Heart left ventricle (tissue), 16 donors: ENCODE data around the gene STRADA. TPM values are rescaled to one million over a fixed set of nuclear protein-coding genes. Genes with fewer than 3 reads are reported as not detected.
A peak's percentile ranks its signal among the peaks of the same experiment; 100 is the strongest.

Experiments used
- ATAC-seq, 4 donors: fragments of 200-7000 bp; cut with Tn5 transposase; one replicate each; pipeline ENCODE4 v1.9.1; 2020 to 2022; ENCODE audit warnings: moderate library complexity in 4 of 4, mild to moderate bottlenecking in 3 of 4, moderate number of reproducible peaks in 1 of 4
- DNase-seq, 5 donors: peaks; one replicate each; pipeline ENCODE4 v3.0.0-alpha.2; 2020
- H3K27ac ChIP-seq, 12 donors: fragments of 200-600 bp; sonication (generic) in 4 of 12; one replicate each; pipeline versions ENCODE4 v1.5.0 to v1.8.0; 2016 to 2022; ENCODE audit warnings: mild to moderate bottlenecking in 2 of 12
- H3K27me3 ChIP-seq, 9 donors: fragments of 200-600 bp; sonication (generic) in 2 of 9; one replicate each; pipeline versions ENCODE4 v1.5.1 to v1.8.0; 2016 to 2022; ENCODE audit warnings: mild to moderate bottlenecking in 3 of 9
- H3K36me3 ChIP-seq, 9 donors: fragments of 200-600 bp; sonication (generic) in 2 of 9; one replicate each; pipeline versions ENCODE4 v1.5.0 to v1.8.0; 2018 to 2022; ENCODE audit warnings: mild to moderate bottlenecking in 2 of 9
- H3K4me1 ChIP-seq, 12 donors: fragments of 200-600 bp; sonication (generic) in 4 of 12; one replicate each; pipeline versions ENCODE4 v1.5.0 to v1.8.0; 2016 to 2022; ENCODE audit warnings: mild to moderate bottlenecking in 3 of 12
- H3K4me3 ChIP-seq, 12 donors: fragments of 200-600 bp; sonication (generic) in 4 of 12; one replicate each; pipeline versions ENCODE4 v1.5.0 to v1.8.0; 2017 to 2022; ENCODE audit warnings: mild to moderate bottlenecking in 9 of 12, moderate library complexity in 4 of 12
- H3K9me3 ChIP-seq, 12 donors: fragments of 200-600 bp; sonication (generic) in 4 of 12; one replicate each; pipeline versions ENCODE4 v1.5.0 to v1.8.0; 2016 to 2022; ENCODE audit warnings: mild to moderate bottlenecking in 1 of 12
- POLR2A ChIP-seq, 2 donors: fragments of 450-650 bp; IDR thresholded peaks; one replicate each; pipeline ENCODE4 v1.6.1; 2017; ENCODE audit warnings: antibody characterized with exemption in 2 of 2, mild to moderate bottlenecking in 2 of 2, moderate library complexity in 2 of 2
- WGBS, 4 donors: extraction: QIAGEN DNeasy Blood & Tissue Kit in 2 of 4; methylation state at CpG; one replicate each; pipeline versions ENCODE4 v1.1.5 to v1.1.7; 2013 to 2018; 5-methylcytosine and 5-hydroxymethylcytosine counted together
- intact Hi-C, 10 donors: fragments of 100-400 bp; cut with DNase I; formaldehyde crosslinking; loops; one replicate each; pipeline versions ENCODE4 v1.11.1 to v1.14.2; 2022
- polyA plus RNA-seq, 2 donors: library from polyadenylated mRNA; stranded (reverse); fragments of 200-250 nt; gene quantifications; one replicate each; pipeline ENCODE4 v1.2.3, GENCODE V29; 2013
- total RNA-seq, 9 donors: library from RNA; depleted of rRNA in 2 of 9; stranded (reverse); fragments of >200 nt in 2 of 9; fragmentation: NEBNext Ultra II Directional in 3 of 9; extraction: Animal tissue kit (Norgen Biotek cat#: 25700) in 3 of 9; gene quantifications; one replicate each; pipeline versions ENCODE4 v1.1.0 to v1.2.4, GENCODE V29; 2016 to 2023
- TF ChIP-seq, protein P1 (sequence below), 12 donors: fragments of 200-600 bp; sonication (generic) in 4 of 12; IDR thresholded peaks; one replicate each; pipeline versions ENCODE4 v1.5.0 to v1.8.0; 2018 to 2022; ENCODE audit warnings: antibody characterized with exemption in 12 of 12, mild to moderate bottlenecking in 5 of 12
- donor health status: ischemic (EF 13 %, LVEDD 7.1; RV severe dilation, severe dysfunction).
- donor health status: healthy with polysubstance abuse.
- donor health status: DM: no; HTN: yes; CAD: no.
- donor health status: DM: no; HTN: no; CAD: no.
- donor health status: ischemic (EF 25% LVEDD 6.9; RV normal size, moderate dysfunction).
- donor health status: ischemic (EF 25% LVEDD 5.7; RV mildly dilated, moderate dysfunction).
- donor health status: healthy.
- donor health status: DM: yes; HTN: yes; CAD: no.
- donor health status: ischemic (EF 35%, LVEDD 5.7; RV mildly dilated, moderate dysfunction).
- donor health status: nonischemic (EF 11% LVEDD 7.7; RV severe dilation, severe dysfunction).
- donor health status: DM: yes; HTN: yes; CAD: no.
- donor health status: PGD.
- donor health status: ischemic (EF 29% LVEDD 5.4; RV normal size, mild dysfunction).
- donor health status: nonischemic (EF 23%, LVEDD 6.1; RV moderate dilation, normal function).

The STRADA gene
- total and polyA plus RNA-seq, 11 donors, result 10.2 to 26.1 (median 15.4) TPM

DNA sequence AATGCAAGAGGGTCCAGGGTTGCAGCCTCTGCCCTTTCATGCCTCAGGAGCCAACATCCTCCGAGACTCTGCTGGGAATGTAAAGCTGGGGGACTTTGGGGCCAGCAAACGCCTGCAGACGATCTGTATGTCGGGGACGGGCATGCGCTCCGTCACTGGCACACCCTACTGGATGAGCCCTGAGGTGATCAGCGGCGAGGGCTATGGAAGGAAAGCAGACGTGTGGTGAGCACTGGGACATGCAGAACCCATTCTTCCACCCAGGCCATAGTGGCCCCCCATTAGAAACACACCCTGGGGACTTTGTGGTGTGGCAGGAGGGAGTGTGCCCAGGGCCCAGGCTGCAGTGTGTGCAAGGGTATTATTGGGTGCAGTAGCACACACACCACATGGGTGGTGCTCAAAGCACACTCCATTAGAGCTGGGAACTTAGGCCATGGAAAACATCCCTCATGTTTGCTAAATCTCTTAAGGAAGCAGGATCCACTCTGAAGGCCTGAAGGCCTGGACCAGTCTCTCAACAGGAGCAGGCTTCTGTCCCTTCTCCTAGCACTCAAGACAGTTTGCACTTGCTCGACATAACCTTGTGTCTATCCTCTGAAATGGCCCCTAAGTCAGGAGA is 49.3 kb downstream of the STRADA start:
- Histone ChIP-seq H3K4me1 (peaks cover 0 to 24% (median under 1%) of the 10 kb centered on the region in 12 donors), H3K36me3 (peaks cover 0 to 94% (median 80%) of the 10 kb centered on the region in 9 donors), H3K9me3 (no peaks in the 10 kb centered on the region), H3K27ac (no peak overlapping the region), H3K4me3 (no peak overlapping the region), H3K27me3 (no peaks in the 10 kb centered on the region)
- no peak for DNase-seq
- WGBS, 4 donors, result 92 to 94% (median 93%) methylated on average over 11 of the region's 11 CpGs
- TF ChIP-seq, protein P1, sequence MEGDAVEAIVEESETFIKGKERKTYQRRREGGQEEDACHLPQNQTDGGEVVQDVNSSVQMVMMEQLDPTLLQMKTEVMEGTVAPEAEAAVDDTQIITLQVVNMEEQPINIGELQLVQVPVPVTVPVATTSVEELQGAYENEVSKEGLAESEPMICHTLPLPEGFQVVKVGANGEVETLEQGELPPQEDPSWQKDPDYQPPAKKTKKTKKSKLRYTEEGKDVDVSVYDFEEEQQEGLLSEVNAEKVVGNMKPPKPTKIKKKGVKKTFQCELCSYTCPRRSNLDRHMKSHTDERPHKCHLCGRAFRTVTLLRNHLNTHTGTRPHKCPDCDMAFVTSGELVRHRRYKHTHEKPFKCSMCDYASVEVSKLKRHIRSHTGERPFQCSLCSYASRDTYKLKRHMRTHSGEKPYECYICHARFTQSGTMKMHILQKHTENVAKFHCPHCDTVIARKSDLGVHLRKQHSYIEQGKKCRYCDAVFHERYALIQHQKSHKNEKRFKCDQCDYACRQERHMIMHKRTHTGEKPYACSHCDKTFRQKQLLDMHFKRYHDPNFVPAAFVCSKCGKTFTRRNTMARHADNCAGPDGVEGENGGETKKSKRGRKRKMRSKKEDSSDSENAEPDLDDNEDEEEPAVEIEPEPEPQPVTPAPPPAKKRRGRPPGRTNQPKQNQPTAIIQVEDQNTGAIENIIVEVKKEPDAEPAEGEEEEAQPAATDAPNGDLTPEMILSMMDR (IDR thresholded peaks at IDR 0.05), result no peak
- TF ChIP-seq POLR2A (IDR thresholded peaks at IDR 0.05), result no peak
- ATAC-seq, result no peak
- intact Hi-C loops, result loop anchor here in 2 of 10 donors (10.0 kb wide), 2 partner anchors 58 to 68 kb away; partner anchors contain the start of gene MAP3K3 (in 1 of the 2)

DNA sequence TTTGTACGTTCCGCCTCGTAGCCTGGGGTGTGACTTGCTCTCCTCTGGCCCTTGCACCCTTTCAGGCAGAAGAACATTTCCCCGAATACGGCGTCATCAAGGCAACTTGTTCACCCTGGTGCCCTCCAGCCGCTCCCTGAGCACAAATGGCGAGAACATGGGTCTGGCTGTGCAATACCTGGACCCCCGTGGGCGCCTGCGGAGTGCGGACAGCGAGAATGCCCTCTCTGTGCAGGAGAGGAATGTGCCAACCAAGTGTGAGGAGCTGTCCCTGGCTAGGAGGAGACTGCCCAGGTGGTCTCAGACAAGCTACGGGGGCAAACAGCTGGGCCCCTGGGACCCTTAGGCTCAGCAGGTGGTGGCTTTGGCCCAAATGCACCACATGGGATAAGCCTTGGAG is 52.1 kb downstream of the STRADA start:
- H3K4me3 ChIP-seq, result no peak overlapping the region
- peaks cover 0 to 11% (median 6%) of the 10 kb centered on the region in 12 donors for H3K4me1 ChIP-seq
- H3K27ac ChIP-seq, result no peak overlapping the region
- no peaks in the 10 kb centered on the region for H3K27me3 ChIP-seq
- DNase-seq (no peak), ATAC-seq (no peak)
- intact Hi-C loops, result loop anchor here in 1 of 10 donors (10.0 kb wide), 1 partner anchor 265 kb away; no protein-coding TSS in a partner anchor
- 96 to 98% (median 97%) methylated on average over 14 of the region's 14 CpGs for WGBS, 4 donors
- peaks cover 0 to 96% (median 90%) of the 10 kb centered on the region in 9 donors for H3K36me3 ChIP-seq
- TF ChIP-seq, protein P1 (IDR thresholded peaks at IDR 0.05), result no peak
- no peak for TF ChIP-seq POLR2A (IDR thresholded peaks at IDR 0.05)
- no peaks in the 10 kb centered on the region for H3K9me3 ChIP-seq

DNA sequence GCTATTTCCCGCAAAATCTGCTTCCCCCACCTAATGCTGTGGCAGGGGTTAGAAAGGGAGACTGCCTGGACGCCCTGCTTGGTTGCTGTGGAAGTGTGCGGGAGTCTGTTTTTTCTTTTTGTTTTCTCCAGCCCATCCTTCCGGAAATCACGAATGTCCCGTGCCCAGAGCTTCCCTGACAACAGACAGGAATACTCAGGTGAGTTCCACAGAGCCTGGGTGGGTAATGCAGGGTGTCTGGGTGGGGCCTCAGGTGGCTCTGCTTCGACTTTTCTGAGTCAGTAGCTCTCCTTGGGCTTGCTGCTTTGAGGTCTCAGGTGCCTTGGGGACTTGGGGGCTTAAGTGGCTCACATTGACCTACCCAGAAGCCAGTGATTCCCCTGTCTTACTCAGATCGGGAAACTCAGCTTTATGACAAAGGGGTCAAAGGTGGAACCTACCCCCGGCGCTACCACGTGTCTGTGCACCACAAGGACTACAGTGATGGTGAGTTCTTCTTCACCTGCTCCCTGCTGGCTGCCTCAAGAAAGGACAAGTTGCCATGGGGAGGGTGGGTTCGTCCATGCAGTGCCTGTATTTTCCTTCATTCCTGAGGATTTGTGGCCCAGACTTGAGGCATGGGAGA is 53.1 kb downstream of the STRADA start:
- no peak overlapping the region for H3K4me3 ChIP-seq
- DNase-seq (no peak), ATAC-seq (no peak)
- peaks cover 0 to 96% (median 88%) of the 10 kb centered on the region in 9 donors for H3K36me3 ChIP-seq
- WGBS, 4 donors, result 84 to 89% (median 88%) methylated on average over 11 to 12 of the region's 12 CpGs
- H3K27ac ChIP-seq, result no peak overlapping the region
- H3K27me3 ChIP-seq, result no peaks in the 10 kb centered on the region
- peaks cover 0 to 11% (median 6%) of the 10 kb centered on the region in 12 donors for H3K4me1 ChIP-seq
- TF ChIP-seq, protein P1 (IDR thresholded peaks at IDR 0.05), result no peak
- TF ChIP-seq POLR2A (IDR thresholded peaks at IDR 0.05), result no peak
- intact Hi-C loops, result loop anchor here in 1 of 10 donors (10.0 kb wide), 1 partner anchor 264 kb away; no protein-coding TSS in a partner anchor
- no peaks in the 10 kb centered on the region for H3K9me3 ChIP-seq

DNA sequence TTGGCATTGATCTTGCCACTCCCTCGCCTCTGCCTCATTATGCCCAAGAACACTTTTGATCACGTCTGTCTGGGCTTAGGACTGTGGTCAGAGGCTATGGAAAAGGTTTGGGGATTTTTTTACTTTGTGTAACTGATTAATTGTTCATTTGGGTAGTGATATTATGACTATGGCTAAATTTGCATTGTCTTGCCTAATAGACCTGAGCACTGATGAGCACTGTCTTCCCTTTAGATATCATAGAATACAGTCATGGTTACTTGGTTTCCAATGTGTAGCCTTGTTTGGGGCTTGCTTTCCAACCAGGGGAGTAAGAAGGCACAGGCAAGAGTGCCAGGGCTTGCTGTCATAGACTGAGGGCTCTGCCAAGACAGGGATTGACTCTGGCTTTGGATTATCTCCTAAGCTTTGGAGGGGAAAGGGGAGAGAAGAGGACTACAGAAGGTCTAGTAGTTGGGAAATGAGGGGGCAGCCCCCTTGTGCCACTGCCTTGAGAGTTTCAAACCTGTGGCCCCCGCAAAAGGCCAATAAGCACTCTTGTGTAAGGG is 55.4 kb downstream of the STRADA start:
- peaks cover 0 to 22% (median 9%) of the 10 kb centered on the region in 12 donors for H3K4me1 ChIP-seq

More for the DNA sequence above, 55.4 kb downstream of the STRADA start:
- Histone ChIP-seq H3K27me3 (no peaks in the 10 kb centered on the region), H3K9me3 (no peaks in the 10 kb centered on the region), H3K27ac (no peak overlapping the region), H3K4me3 (no peak overlapping the region), H3K36me3 (peaks cover 0 to 96% (median 88%) of the 10 kb centered on the region in 9 donors)
- no peak for TF ChIP-seq POLR2A (IDR thresholded peaks at IDR 0.05)
- TF ChIP-seq, protein P1 (IDR thresholded peaks at IDR 0.05), result no peak
- peak in 1 of 4 donors; percentile 20 for ATAC-seq
- no peak for DNase-seq
- WGBS, 4 donors, result 96 to 99% (median 98%) methylated on average over 3 of the region's 3 CpGs
- intact Hi-C loops, result loop anchor here in 1 of 10 donors (10.0 kb wide), 1 partner anchor 261 kb away; no protein-coding TSS in a partner anchor
